ENCODE data around the gene TEX11. TPM values are rescaled to one million over a fixed set of nuclear protein-coding genes. Genes with fewer than 3 reads are reported as not detected.
"Not testable (repeated sequence)": the region's sequence is repeated elsewhere in the genome, so short reads cannot be mapped to it uniquely, and the experiment has no call there.

The TEX11 gene
- total and polyA plus RNA-seq, 2 experiments from 2014 or later = not detected

GRCh38 chrX:70613295-70613694 lies 295.2 kb downstream of the TEX11 start:
- WGBS, 2 experiments (ENCODE audit: low coverage in 1 of 2, low lambda C conversion rate in 2 of 2, missing lambda C conversion rate in 2 of 2) = 5 to 9% methylated on average over 2 to 4 of the region's 5 CpGs
- Histone ChIP-seq H4K20me1 (ENCODE audit: insufficient read depth) (no peaks in the 10 kb centered on the region), H3K4me2 (ENCODE audit: unreplicated experiment) (no peak overlapping the region), H3K27ac (no peak overlapping the region), H2AFZ (no peak overlapping the region), H3K4me1 (ENCODE audit: insufficient read depth) (no peaks in the 10 kb centered on the region), H3K9me2 (ENCODE audit: insufficient read depth) (no peaks in the 10 kb centered on the region), H3F3A (ENCODE audit: insufficient read depth) (no peaks in the 10 kb centered on the region), H3K27me3 (replicated peaks; ENCODE audit: insufficient read depth) (no peaks in the 10 kb centered on the region), H3K4me3 (no peak overlapping the region), H3K9ac (no peak overlapping the region), H3K9me3 (ENCODE audit: low read depth) (no peaks in the 10 kb centered on the region), H3K36me3 (ENCODE audit: low read depth) (no peaks in the 10 kb centered on the region), H3K79me2 (ENCODE audit: insufficient read depth) (no peaks in the 10 kb centered on the region)
- in situ Hi-C loops (cut with MboI) = no loop called here
- TF ChIP-seq EZH2phosphoT487 (IDR thresholded peaks at IDR 0.05; ENCODE audit: insufficient read depth, low read depth) (no peak), EZH2 (IDR thresholded peaks at IDR 0.05; ENCODE audit: insufficient read depth, poor library complexity, severe bottlenecking) (no peak)
- peak; percentile 22 for DNase-seq

GRCh38 chrX:70605352-70605751 lies 303.2 kb downstream of the TEX11 start:
- Histone ChIP-seq H3F3A (ENCODE audit: insufficient read depth) (no peaks in the 10 kb centered on the region), H3K36me3 (ENCODE audit: low read depth) (no peaks in the 10 kb centered on the region), H3K4me1 (ENCODE audit: insufficient read depth) (no peaks in the 10 kb centered on the region), H3K27me3 (replicated peaks; ENCODE audit: insufficient read depth) (no peaks in the 10 kb centered on the region), H3K4me2 (ENCODE audit: unreplicated experiment) (no peak overlapping the region), H3K9me3 (ENCODE audit: low read depth) (no peaks in the 10 kb centered on the region), H3K9ac (no peak overlapping the region), H2AFZ (no peak overlapping the region), H4K20me1 (ENCODE audit: insufficient read depth) (no peaks in the 10 kb centered on the region), H3K79me2 (ENCODE audit: insufficient read depth) (no peaks in the 10 kb centered on the region), H3K27ac (no peak overlapping the region), H3K4me3 (no peak overlapping the region), H3K9me2 (ENCODE audit: insufficient read depth) (no peaks in the 10 kb centered on the region)
- WGBS, 2 experiments (ENCODE audit: low coverage in 1 of 2, low lambda C conversion rate in 2 of 2, missing lambda C conversion rate in 2 of 2) = 75 to 77% methylated on average over 1 of the region's 1 CpG
- TF ChIP-seq EZH2 (IDR thresholded peaks at IDR 0.05; ENCODE audit: insufficient read depth, poor library complexity, severe bottlenecking) (no peak), EZH2phosphoT487 (IDR thresholded peaks at IDR 0.05; ENCODE audit: insufficient read depth, low read depth) (no peak)
- DNase-seq = no peak
- in situ Hi-C loops (cut with MboI) = no loop called here

- H3K9ac ChIP-seq = no peak overlapping the region
- no peak for TF ChIP-seq EZH2phosphoT487 (IDR thresholded peaks at IDR 0.05; ENCODE audit: insufficient read depth, low read depth)
- H3K4me1 ChIP-seq (ENCODE audit: insufficient read depth) = peaks cover 6% of the 10 kb centered on the region; the same call in 1 of the 2 replicates
- no peaks in the 10 kb centered on the region for H3K9me3 ChIP-seq (ENCODE audit: low read depth)
- no peaks in the 10 kb centered on the region for H4K20me1 ChIP-seq (ENCODE audit: insufficient read depth)
- H3K27me3 ChIP-seq (replicated peaks; ENCODE audit: insufficient read depth) = no peaks in the 10 kb centered on the region
- H3K9me2 ChIP-seq (ENCODE audit: insufficient read depth) = no peaks in the 10 kb centered on the region
- peak overlapping the region; percentile 66 for H3K4me2 ChIP-seq (ENCODE audit: unreplicated experiment)
- peak; percentile 84 for DNase-seq
- no peak overlapping the region for H3K4me3 ChIP-seq
- in situ Hi-C loops (cut with MboI) = no loop called here
- peak overlapping the region; percentile 60 for H2AFZ ChIP-seq
- no peaks in the 10 kb centered on the region for H3K36me3 ChIP-seq (ENCODE audit: low read depth)
- WGBS, 2 experiments (ENCODE audit: low coverage in 1 of 2, low lambda C conversion rate in 2 of 2, missing lambda C conversion rate in 2 of 2) = 0% methylated on average over 1 of the region's 1 CpG; no CpG with 5 or more reads in 1 of the 2 experiments
- peak overlapping the region; percentile 62 for H3K27ac ChIP-seq
- no peaks in the 10 kb centered on the region for H3K79me2 ChIP-seq (ENCODE audit: insufficient read depth)
- H3F3A ChIP-seq (ENCODE audit: insufficient read depth) = no peaks in the 10 kb centered on the region
These were observed 316.4 kb downstream of the TEX11 start for GRCh38 chrX:70592091-70592490.

- H3K4me2 ChIP-seq (ENCODE audit: unreplicated experiment); H3K4me1 ChIP-seq (ENCODE audit: insufficient read depth); H3K36me3 ChIP-seq (ENCODE audit: low read depth); H3F3A ChIP-seq (ENCODE audit: insufficient read depth); in situ Hi-C loops (cut with MboI); H3K79me2 ChIP-seq (ENCODE audit: insufficient read depth); H3K27ac ChIP-seq; H3K9me2 ChIP-seq (ENCODE audit: insufficient read depth); H3K9ac ChIP-seq; DNase-seq; H3K9me3 ChIP-seq (ENCODE audit: low read depth); H4K20me1 ChIP-seq (ENCODE audit: insufficient read depth); H3K27me3 ChIP-seq (replicated peaks; ENCODE audit: insufficient read depth); H3K4me3 ChIP-seq; H2AFZ ChIP-seq: not testable (repeated sequence)
- 0% methylated on average over 1 of the region's 1 CpG for WGBS, 2 experiments (ENCODE audit: low coverage in 1 of 2, low lambda C conversion rate in 2 of 2, missing lambda C conversion rate in 2 of 2)
These were observed 321.4 kb downstream of the TEX11 start for GRCh38 chrX:70587158-70587557.

GRCh38 chrX:70577442-70577841 lies 331.1 kb downstream of the TEX11 start:
- no peak overlapping the region for H3K27ac ChIP-seq
- H3F3A ChIP-seq (ENCODE audit: insufficient read depth) = no peaks in the 10 kb centered on the region
- no peak for DNase-seq
- no peaks in the 10 kb centered on the region for H4K20me1 ChIP-seq (ENCODE audit: insufficient read depth)
- in situ Hi-C loops (cut with MboI) = no loop called here
- no peak overlapping the region for H3K4me3 ChIP-seq
- H3K27me3 ChIP-seq (replicated peaks; ENCODE audit: insufficient read depth) = no peaks in the 10 kb centered on the region
- H3K4me1 ChIP-seq (ENCODE audit: insufficient read depth) = no peaks in the 10 kb centered on the region
- H3K9me3 ChIP-seq (ENCODE audit: low read depth) = no peaks in the 10 kb centered on the region
- H3K36me3 ChIP-seq (ENCODE audit: low read depth) = no peaks in the 10 kb centered on the region
- H3K9ac ChIP-seq = no peak overlapping the region
- H3K9me2 ChIP-seq (ENCODE audit: insufficient read depth) = no peaks in the 10 kb centered on the region
- H2AFZ ChIP-seq = no peak overlapping the region
- H3K4me2 ChIP-seq (ENCODE audit: unreplicated experiment) = no peak overlapping the region
- no peaks in the 10 kb centered on the region for H3K79me2 ChIP-seq (ENCODE audit: insufficient read depth)
- WGBS, 2 experiments (ENCODE audit: low coverage in 1 of 2, low lambda C conversion rate in 2 of 2, missing lambda C conversion rate in 2 of 2) = 42 to 47% methylated on average over 2 of the region's 4 CpGs
- TF ChIP-seq EZH2phosphoT487 (IDR thresholded peaks at IDR 0.05; ENCODE audit: insufficient read depth, low read depth) (no peak), EZH2 (IDR thresholded peaks at IDR 0.05; ENCODE audit: insufficient read depth, poor library complexity, severe bottlenecking) (no peak)

GRCh38 chrX:70569922-70570576 lies 338.5 kb downstream of the TEX11 start:
- H3K9me3 ChIP-seq (ENCODE audit: low read depth); H3K9ac ChIP-seq; DNase-seq; H3K4me3 ChIP-seq; H3K79me2 ChIP-seq (ENCODE audit: insufficient read depth); H3K36me3 ChIP-seq (ENCODE audit: low read depth); in situ Hi-C loops (cut with MboI); H3K27ac ChIP-seq; H3F3A ChIP-seq (ENCODE audit: insufficient read depth); H3K9me2 ChIP-seq (ENCODE audit: insufficient read depth); H3K4me2 ChIP-seq (ENCODE audit: unreplicated experiment); H3K4me1 ChIP-seq (ENCODE audit: insufficient read depth); H2AFZ ChIP-seq; H3K27me3 ChIP-seq (replicated peaks; ENCODE audit: insufficient read depth); H4K20me1 ChIP-seq (ENCODE audit: insufficient read depth): not testable (repeated sequence)
- 73 to 76% methylated on average over 18 to 19 of the region's 21 CpGs for WGBS, 2 experiments (ENCODE audit: low coverage in 1 of 2, low lambda C conversion rate in 2 of 2, missing lambda C conversion rate in 2 of 2)

Data from GM23248 (cell line).